ENCODE measurements around the gene SRRM4.

- TF ChIP-seq, protein P1, sequence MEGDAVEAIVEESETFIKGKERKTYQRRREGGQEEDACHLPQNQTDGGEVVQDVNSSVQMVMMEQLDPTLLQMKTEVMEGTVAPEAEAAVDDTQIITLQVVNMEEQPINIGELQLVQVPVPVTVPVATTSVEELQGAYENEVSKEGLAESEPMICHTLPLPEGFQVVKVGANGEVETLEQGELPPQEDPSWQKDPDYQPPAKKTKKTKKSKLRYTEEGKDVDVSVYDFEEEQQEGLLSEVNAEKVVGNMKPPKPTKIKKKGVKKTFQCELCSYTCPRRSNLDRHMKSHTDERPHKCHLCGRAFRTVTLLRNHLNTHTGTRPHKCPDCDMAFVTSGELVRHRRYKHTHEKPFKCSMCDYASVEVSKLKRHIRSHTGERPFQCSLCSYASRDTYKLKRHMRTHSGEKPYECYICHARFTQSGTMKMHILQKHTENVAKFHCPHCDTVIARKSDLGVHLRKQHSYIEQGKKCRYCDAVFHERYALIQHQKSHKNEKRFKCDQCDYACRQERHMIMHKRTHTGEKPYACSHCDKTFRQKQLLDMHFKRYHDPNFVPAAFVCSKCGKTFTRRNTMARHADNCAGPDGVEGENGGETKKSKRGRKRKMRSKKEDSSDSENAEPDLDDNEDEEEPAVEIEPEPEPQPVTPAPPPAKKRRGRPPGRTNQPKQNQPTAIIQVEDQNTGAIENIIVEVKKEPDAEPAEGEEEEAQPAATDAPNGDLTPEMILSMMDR (IDR thresholded peaks at IDR 0.05), result no peak
- no peak for TF ChIP-seq CREB1 (CRISPR knock-in tag; IDR thresholded peaks at IDR 0.05)
- no peak for TF ChIP-seq ZNF138 (CRISPR knock-in tag; conservative IDR thresholded peaks at IDR 0.05)
- TF ChIP-seq ESRRA (CRISPR knock-in tag; IDR thresholded peaks at IDR 0.05; ENCODE audit: borderline replicate concordance), result no peak
- no peak for TF ChIP-seq MAX (CRISPR knock-in tag; IDR thresholded peaks at IDR 0.05)
- no peak for TF ChIP-seq CBFB (CRISPR knock-in tag; IDR thresholded peaks at IDR 0.05; ENCODE audit: low read depth)
- TF ChIP-seq TP53 (CRISPR knock-in tag; IDR thresholded peaks at IDR 0.05), result no peak
- TF ChIP-seq NFYB (CRISPR knock-in tag; conservative IDR thresholded peaks at IDR 0.05; ENCODE audit: low read depth), result no peak
Measured at GRCh38 chr12:119090865-119091264, 109.5 kb downstream of the SRRM4 start.

Measured in WTC11 (cell line).